ENCODE data around the gene CTPS2. TPM values are rescaled to one million over a fixed set of nuclear protein-coding genes. Genes with fewer than 3 reads are reported as not detected.
"Not testable (repeated sequence)": the region's sequence is repeated elsewhere in the genome, so short reads cannot be mapped to it uniquely, and the experiment has no call there.

Gene CTPS2
- total RNA-seq, 1 donor from 2014 or later = 26.1 TPM

GRCh38 chrX:16722481-16722880, 10.0 kb upstream of the CTPS2 start:
- Mint-ChIP-seq H3K27ac (ENCODE audit: unreplicated experiment) (peak overlapping the region; percentile 66), H3K4me1 (ENCODE audit: low read depth) (peaks cover 58% of the 10 kb centered on the region), H3K27me3 (ENCODE audit: low read depth) (no peaks in the 10 kb centered on the region), H3K9me3 (ENCODE audit: low read depth) (no peaks in the 10 kb centered on the region), H3K4me3 (ENCODE audit: unreplicated experiment) (no peak overlapping the region), H3K36me3 (ENCODE audit: low read depth) (no peaks in the 10 kb centered on the region)
- TF ChIP-seq, protein P1, sequence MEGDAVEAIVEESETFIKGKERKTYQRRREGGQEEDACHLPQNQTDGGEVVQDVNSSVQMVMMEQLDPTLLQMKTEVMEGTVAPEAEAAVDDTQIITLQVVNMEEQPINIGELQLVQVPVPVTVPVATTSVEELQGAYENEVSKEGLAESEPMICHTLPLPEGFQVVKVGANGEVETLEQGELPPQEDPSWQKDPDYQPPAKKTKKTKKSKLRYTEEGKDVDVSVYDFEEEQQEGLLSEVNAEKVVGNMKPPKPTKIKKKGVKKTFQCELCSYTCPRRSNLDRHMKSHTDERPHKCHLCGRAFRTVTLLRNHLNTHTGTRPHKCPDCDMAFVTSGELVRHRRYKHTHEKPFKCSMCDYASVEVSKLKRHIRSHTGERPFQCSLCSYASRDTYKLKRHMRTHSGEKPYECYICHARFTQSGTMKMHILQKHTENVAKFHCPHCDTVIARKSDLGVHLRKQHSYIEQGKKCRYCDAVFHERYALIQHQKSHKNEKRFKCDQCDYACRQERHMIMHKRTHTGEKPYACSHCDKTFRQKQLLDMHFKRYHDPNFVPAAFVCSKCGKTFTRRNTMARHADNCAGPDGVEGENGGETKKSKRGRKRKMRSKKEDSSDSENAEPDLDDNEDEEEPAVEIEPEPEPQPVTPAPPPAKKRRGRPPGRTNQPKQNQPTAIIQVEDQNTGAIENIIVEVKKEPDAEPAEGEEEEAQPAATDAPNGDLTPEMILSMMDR (IDR thresholded peaks at IDR 0.05) = no peak
- no peak for DNase-seq (ENCODE audit: low spot score)

DNA sequence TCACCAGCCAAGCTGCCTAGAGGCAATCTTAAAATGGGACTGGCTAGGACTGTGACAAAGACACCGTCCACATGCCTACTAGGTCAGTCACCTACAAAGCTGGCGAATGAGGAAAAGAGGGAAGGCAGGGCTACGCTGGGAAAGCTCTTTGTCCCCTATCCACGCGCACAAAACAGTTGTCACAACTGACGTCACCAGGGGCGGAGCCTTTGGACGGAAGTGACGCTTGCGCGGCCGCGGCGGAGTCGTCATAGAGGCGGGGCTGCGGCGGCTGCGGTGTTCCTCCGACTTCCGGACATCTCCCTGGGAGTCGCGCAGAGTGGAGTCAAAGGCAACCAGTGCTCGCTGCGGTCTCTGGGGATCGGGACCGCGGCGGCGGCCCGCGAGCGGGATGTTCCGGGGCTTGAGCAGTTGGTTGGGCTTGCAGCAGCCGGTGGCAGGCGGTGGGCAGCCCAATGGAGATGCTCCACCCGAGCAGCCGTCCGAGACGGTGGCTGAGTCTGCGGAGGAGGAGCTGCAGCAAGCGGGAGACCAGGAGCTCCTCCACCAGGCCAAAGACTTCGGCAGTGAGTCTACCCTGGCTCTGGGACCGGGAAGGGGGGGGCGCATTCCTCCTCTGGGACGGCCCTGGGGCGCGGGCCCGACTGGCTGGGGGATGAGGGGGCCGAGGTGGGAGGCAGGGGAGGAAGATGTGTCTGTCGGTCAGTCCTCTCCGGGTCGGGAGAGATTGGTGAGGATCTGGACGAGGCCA, 7.0 kb upstream of the CTPS2 start, which contains the start of gene SYAP1:
Gene SYAP1, plus strand, starts transcription at position 279 of the 751 bp plus-strand sequence. Its CDS starts 113 bp downstream, at position 392.
- DNase-seq (ENCODE audit: low spot score) = peak; percentile 100
- Mint-ChIP-seq H3K4me1 (ENCODE audit: low read depth) (peaks cover 40% of the 10 kb centered on the region), H3K27ac (ENCODE audit: unreplicated experiment) (peak within 1 kb of the TSS; percentile 100), H3K27me3 (ENCODE audit: low read depth) (no peaks in the 10 kb centered on the region), H3K36me3 (ENCODE audit: low read depth) (no peaks in the 10 kb centered on the region), H3K9me3 (ENCODE audit: low read depth) (no peaks in the 10 kb centered on the region), H3K4me3 (ENCODE audit: unreplicated experiment) (peak within 1 kb of the TSS; percentile 96)
- TF ChIP-seq, protein P1 (IDR thresholded peaks at IDR 0.05) = peak; percentile 46

DNA sequence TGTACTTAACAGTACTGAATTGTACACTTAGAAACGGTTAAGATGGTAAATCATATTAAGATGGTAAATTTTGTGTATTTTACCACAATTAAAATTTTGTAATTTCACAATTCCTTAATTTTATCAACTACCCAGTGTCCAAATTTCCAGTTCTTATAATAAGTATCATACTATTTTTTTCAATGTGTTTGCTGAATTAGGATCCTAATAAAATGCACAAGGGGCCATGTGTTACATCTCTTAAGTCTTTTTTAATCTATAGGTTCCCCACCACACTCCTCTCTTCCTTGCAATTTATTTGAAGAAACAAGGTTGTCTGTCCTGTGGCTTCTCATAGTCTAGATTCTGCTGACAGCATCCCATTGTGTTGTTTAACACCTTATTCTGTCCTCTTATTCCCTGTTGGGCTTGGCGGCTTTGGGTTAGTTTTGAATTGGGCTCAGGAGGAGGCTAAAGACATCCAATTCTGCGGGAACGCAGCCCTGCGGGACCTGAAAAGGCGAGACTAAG, 6.4 kb upstream of the CTPS2 start:
- H3K36me3 Mint-ChIP-seq (ENCODE audit: low read depth) = no peaks in the 10 kb centered on the region
- H3K27me3 Mint-ChIP-seq (ENCODE audit: low read depth) = no peaks in the 10 kb centered on the region
- peak overlapping the region; percentile 100 for H3K27ac Mint-ChIP-seq (ENCODE audit: unreplicated experiment)
- peak overlapping the region; percentile 96 for H3K4me3 Mint-ChIP-seq (ENCODE audit: unreplicated experiment)
- peaks cover 38% of the 10 kb centered on the region for H3K4me1 Mint-ChIP-seq (ENCODE audit: low read depth)
- no peaks in the 10 kb centered on the region for H3K9me3 Mint-ChIP-seq (ENCODE audit: low read depth)
- no peak for DNase-seq (ENCODE audit: low spot score)
- TF ChIP-seq, protein P1 (IDR thresholded peaks at IDR 0.05) = no peak

DNA sequence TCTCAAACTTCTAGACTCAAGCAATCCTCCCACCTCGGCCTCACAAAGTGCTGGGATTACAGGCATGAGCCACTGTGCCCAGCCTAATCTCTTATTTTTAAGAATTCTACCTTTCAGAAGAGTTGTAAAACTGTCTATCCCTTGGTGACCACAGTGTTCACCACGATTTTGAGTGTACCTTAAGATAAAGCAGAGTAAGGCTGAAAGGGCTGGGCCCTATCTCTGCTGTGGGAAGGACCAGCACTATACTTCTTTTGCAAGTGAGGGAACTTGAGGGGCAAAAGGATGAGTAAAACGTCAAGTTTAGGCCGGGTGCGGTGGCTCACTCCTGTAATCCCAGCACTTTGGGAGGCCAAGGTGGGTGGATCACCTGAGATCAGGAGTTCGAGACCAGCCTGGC, 4.0 kb upstream of the CTPS2 start:
- not testable (repeated sequence) for H3K4me3 Mint-ChIP-seq (ENCODE audit: unreplicated experiment); H3K27ac Mint-ChIP-seq (ENCODE audit: unreplicated experiment)

DNA sequence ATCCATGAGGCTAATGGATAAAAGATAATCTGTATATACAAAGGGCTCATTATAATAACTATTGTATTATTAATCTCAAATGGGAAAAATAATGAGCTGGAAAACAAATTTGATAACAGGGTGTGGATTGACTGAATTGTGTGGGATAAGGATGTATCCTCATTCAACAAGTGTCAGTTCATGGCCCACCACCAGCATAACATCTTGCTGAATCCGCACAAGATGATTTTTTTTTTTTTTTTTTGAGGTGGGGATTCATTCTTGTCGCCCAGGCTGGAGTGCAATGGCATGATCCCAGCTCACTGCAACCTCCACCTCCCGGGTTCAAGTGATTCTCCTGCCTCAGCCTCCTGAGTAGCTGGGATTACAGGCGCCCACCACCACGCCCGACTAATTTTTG, 3.2 kb upstream of the CTPS2 start:
- peaks cover 32% of the 10 kb centered on the region for H3K4me1 Mint-ChIP-seq (ENCODE audit: low read depth)
- not testable (repeated sequence) for H3K36me3 Mint-ChIP-seq (ENCODE audit: low read depth); H3K4me3 Mint-ChIP-seq (ENCODE audit: unreplicated experiment); H3K27ac Mint-ChIP-seq (ENCODE audit: unreplicated experiment); H3K9me3 Mint-ChIP-seq (ENCODE audit: low read depth); H3K27me3 Mint-ChIP-seq (ENCODE audit: low read depth); DNase-seq (ENCODE audit: low spot score)

More for the DNA sequence above, 4.0 kb upstream of the CTPS2 start:
- H3K36me3 Mint-ChIP-seq (ENCODE audit: low read depth); DNase-seq (ENCODE audit: low spot score); H3K27me3 Mint-ChIP-seq (ENCODE audit: low read depth); H3K9me3 Mint-ChIP-seq (ENCODE audit: low read depth): not testable (repeated sequence)
- H3K4me1 Mint-ChIP-seq (ENCODE audit: low read depth) = peaks cover 32% of the 10 kb centered on the region

DNA sequence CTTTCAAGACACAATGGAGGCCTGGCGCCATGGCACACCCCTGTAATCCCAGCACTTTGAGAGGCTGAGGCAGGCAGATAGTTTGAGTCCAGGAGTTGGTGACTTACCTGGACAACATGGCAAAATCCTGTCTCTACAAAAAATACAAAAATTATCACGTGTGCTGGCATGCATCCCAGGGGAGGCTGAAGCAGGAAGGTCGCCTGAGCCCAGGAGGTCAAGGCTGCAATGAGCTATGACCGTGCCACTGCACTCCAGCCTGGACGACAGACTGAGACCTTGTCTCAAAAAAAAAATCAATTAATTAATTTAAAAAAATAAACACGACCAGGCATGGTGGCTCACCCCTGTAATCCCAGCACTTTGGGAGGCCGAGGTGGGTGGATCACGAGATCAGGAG, 2.0 kb upstream of the CTPS2 start:
- TF ChIP-seq, protein P1 (IDR thresholded peaks at IDR 0.05) = no peak
- H3K27ac Mint-ChIP-seq (ENCODE audit: unreplicated experiment) = no peak overlapping the region
- DNase-seq (ENCODE audit: low spot score) = no peak
- peaks cover 33% of the 10 kb centered on the region for H3K4me1 Mint-ChIP-seq (ENCODE audit: low read depth)
- H3K36me3 Mint-ChIP-seq (ENCODE audit: low read depth) = no peaks in the 10 kb centered on the region
- H3K27me3 Mint-ChIP-seq (ENCODE audit: low read depth) = no peaks in the 10 kb centered on the region
- H3K9me3 Mint-ChIP-seq (ENCODE audit: low read depth) = no peaks in the 10 kb centered on the region
- peak overlapping the region; percentile 25 for H3K4me3 Mint-ChIP-seq (ENCODE audit: unreplicated experiment)
